Stomach (tissue), 9 donors: ENCODE measurements around the gene EGLN1. TPM values are rescaled to one million over a fixed set of nuclear protein-coding genes. Genes with fewer than 3 reads are reported as not detected.

Experiments
- DNase-seq, 2 donors: peaks; one replicate each; pipeline versions ENCODE4 v3.0.0 to v3.0.0-alpha.2; 2013 to 2019
- H3K27ac ChIP-seq, 5 donors: fragments of 200-600 bp in 4 of 5; sonication (generic) in 4 of 5; one replicate each; pipeline ENCODE4 v1.5.1; 2013 to 2019; ENCODE audit warnings: mild to moderate bottlenecking in 1 of 5, moderate library complexity in 1 of 5
- H3K27me3 ChIP-seq, 3 donors: fragments of 200-600 bp; sonication (generic); one replicate each; pipeline ENCODE4 v1.5.1; 2017 to 2019; ENCODE audit warnings: mixed run types in 1 of 3
- H3K36me3 ChIP-seq, 4 donors: fragments of 200-600 bp; sonication (generic); 1 replicate in 3 of 4; 2 replicates in 1 of 4; pipeline ENCODE4 v1.5.1; 2016 to 2019
- H3K4me1 ChIP-seq, 4 donors: fragments of 200-600 bp; sonication (generic); one replicate each; pipeline ENCODE4 v1.5.1; 2016 to 2019
- H3K4me3 ChIP-seq, 4 donors: fragments of 200-600 bp; sonication (generic) in 3 of 4; one replicate each; pipeline ENCODE4 v1.5.1; 2016 to 2019; ENCODE audit warnings: mild to moderate bottlenecking in 1 of 4
- H3K9me3 ChIP-seq, 4 donors: fragments of 200-600 bp; sonication (generic); one replicate each; pipeline ENCODE4 v1.5.1; 2016 to 2019
- CTCF ChIP-seq, 7 experiments: fragments of 450-650 bp in 4 of 7; fragments of 200-600 bp in 3 of 7; sonication (generic) in 3 of 7; IDR thresholded peaks; one replicate each; pipeline ENCODE4 v1.5.1; 2016 to 2019; ENCODE audit warnings: antibody characterized with exemption in 7 of 7, control low read depth in 2 of 7, mild to moderate bottlenecking in 1 of 7
- EP300 ChIP-seq: sonication (generic); formaldehyde crosslinking; IDR thresholded peaks from one replicate; pipeline ENCODE4 v1.6.1; 2017; ENCODE audit warnings: antibody characterized with exemption
- POLR2A ChIP-seq, 4 donors: fragments of 450-650 bp; IDR thresholded peaks; one replicate each; pipeline ENCODE4 v1.6.1; 2016; ENCODE audit warnings: antibody characterized with exemption in 4 of 4, control low read depth in 2 of 4, mild to moderate bottlenecking in 1 of 4, moderate library complexity in 1 of 4
- POLR2AphosphoS5 ChIP-seq, 3 donors: sonication (generic); formaldehyde crosslinking; IDR thresholded peaks; one replicate each; pipeline ENCODE4 v1.6.1; 2016; ENCODE audit warnings: antibody characterized with exemption in 3 of 3
- WGBS, 5 donors: extraction: QIAGEN DNeasy Blood & Tissue Kit in 3 of 5; methylation state at CpG; one replicate each; pipeline versions ENCODE4 v1.1.5 to v1.1.7; 2013 to 2018; 5-methylcytosine and 5-hydroxymethylcytosine counted together
- intact Hi-C: fragments of 100-400 bp; cut with DNase I; formaldehyde crosslinking; loops from one replicate; pipeline ENCODE4 v1.15.1; 2023; ENCODE audit warnings: low total_unique reads
- polyA plus RNA-seq, 3 donors: library from polyadenylated mRNA; stranded (reverse); fragments of 200-250 nt; gene quantifications; one replicate each; pipeline ENCODE4 v1.2.3, GENCODE V29; 2013
- total RNA-seq, 5 donors: library from RNA; depleted of rRNA; stranded (reverse); fragments of >200 nt; gene quantifications; one replicate each; pipeline versions ENCODE4 v1.1.0 to v1.2.3, GENCODE V29; 2014 to 2016
- donor health status: healthy with polysubstance abuse.
- donor health status: Bipolar disorder and iron deficiency.
- donor health status: healthy.

Gene EGLN1
- total and polyA plus RNA-seq, 8 donors: 7.0 to 43.0 (median 15.6) TPM

GRCh38 chr1:231318015-231318355, 104.1 kb downstream of the EGLN1 start:
- intact Hi-C loops: no loop called here
- H3K4me3 ChIP-seq: no peak overlapping the region
- no peak for TF ChIP-seq POLR2A (IDR thresholded peaks at IDR 0.05)
- no peak for TF ChIP-seq CTCF (IDR thresholded peaks at IDR 0.05)
- TF ChIP-seq POLR2AphosphoS5 (IDR thresholded peaks at IDR 0.05): no peak
- TF ChIP-seq EP300: no peak
- 93 to 97% (median 96%) methylated on average over 15 of the region's 15 CpGs for WGBS, 5 donors
- no peaks in the 10 kb centered on the region for H3K4me1 ChIP-seq
- no peaks in the 10 kb centered on the region for H3K36me3 ChIP-seq
- H3K27ac ChIP-seq: no peak overlapping the region
- H3K9me3 ChIP-seq: no peaks in the 10 kb centered on the region
- DNase-seq: no peak
- H3K27me3 ChIP-seq: no peaks in the 10 kb centered on the region

- intact Hi-C loops: no loop called here
- H3K36me3 ChIP-seq: no peaks in the 10 kb centered on the region
- WGBS, 5 donors: 92 to 96% (median 94%) methylated on average over 30 to 44 of the region's 44 CpGs
- no peaks in the 10 kb centered on the region for H3K27me3 ChIP-seq
- H3K4me1 ChIP-seq: no peaks in the 10 kb centered on the region
- H3K27ac ChIP-seq: no peak overlapping the region
- no peaks in the 10 kb centered on the region for H3K9me3 ChIP-seq
- H3K4me3 ChIP-seq: no peak overlapping the region
- no peak for DNase-seq
- TF ChIP-seq POLR2AphosphoS5 (IDR thresholded peaks at IDR 0.05): no peak
- TF ChIP-seq EP300: no peak
- TF ChIP-seq POLR2A (IDR thresholded peaks at IDR 0.05): no peak
- TF ChIP-seq CTCF (IDR thresholded peaks at IDR 0.05): no peak
Measured at GRCh38 chr1:231317306-231318014, 104.6 kb downstream of the EGLN1 start.

- H3K4me1 ChIP-seq: no peaks in the 10 kb centered on the region
- H3K4me3 ChIP-seq: no peak overlapping the region
- TF ChIP-seq CTCF (IDR thresholded peaks at IDR 0.05): peak in 3 of 7 experiments; percentile 16 to 40 (median 26)
- TF ChIP-seq POLR2AphosphoS5 (IDR thresholded peaks at IDR 0.05): no peak
- TF ChIP-seq POLR2A (IDR thresholded peaks at IDR 0.05): no peak
- TF ChIP-seq EP300: no peak
- H3K9me3 ChIP-seq: no peaks in the 10 kb centered on the region
- no peaks in the 10 kb centered on the region for H3K36me3 ChIP-seq
- peak; percentile 44 to 49 for DNase-seq
- no peak overlapping the region for H3K27ac ChIP-seq
- intact Hi-C loops: no loop called here
- 42 to 47% (median 44%) methylated on average over 11 of the region's 11 CpGs for WGBS, 5 donors
- no peaks in the 10 kb centered on the region for H3K27me3 ChIP-seq
Measured at GRCh38 chr1:231315887-231316286, 106.2 kb downstream of the EGLN1 start.

Other genes starting within 250 kb of the EGLN1 start
- gene GNPAT, start 181.1 kb downstream of the EGLN1 start, total RNA-seq: 10 to 100 TPM; 35.9 to 76.8 (median 44.9) TPM
- gene GNPAT, start 181.1 kb downstream of the EGLN1 start, polyA plus RNA-seq: 10 to 100 TPM; 41.8 to 46.6 (median 45.0) TPM
- 10 to 100 TPM in 3 of 5 donors, 1 to 10 TPM in 2; 6.7 to 21.8 (median 14.5) TPM for gene EXOC8, start 84.4 kb downstream of the EGLN1 start, total RNA-seq
- gene EXOC8, start 84.4 kb downstream of the EGLN1 start, polyA plus RNA-seq: 1 to 10 TPM; 1.8 to 3.1 (median 2.4) TPM
- 10 to 100 TPM; 11.6 to 62.5 (median 25.8) TPM for gene SPRTN, start 84.0 kb downstream of the EGLN1 start, total RNA-seq
- gene SPRTN, start 84.0 kb downstream of the EGLN1 start, polyA plus RNA-seq: 1 to 10 TPM; 3.2 to 4.3 (median 3.9) TPM
- 10 to 100 TPM; 12.7 to 63.4 (median 30.9) TPM for gene TSNAX, start 106.4 kb upstream of the EGLN1 start, total RNA-seq
- 10 to 100 TPM; 10.2 to 18.3 (median 16.6) TPM for gene TSNAX, start 106.4 kb upstream of the EGLN1 start, polyA plus RNA-seq
- gene DISC1, start 204.5 kb upstream of the EGLN1 start, total RNA-seq: 10 to 100 TPM in 2 of 5 donors, 1 to 10 TPM in 3; 1.3 to 29.8 (median 6.1) TPM
- 1 to 10 TPM in 1 of 3 donors, under 1 TPM in 2; 0.43 to 1.4 (median 0.81) TPM for gene DISC1, start 204.5 kb upstream of the EGLN1 start, polyA plus RNA-seq